Neural progenitor cell (in vitro differentiated cells): ENCODE results near the gene SLC36A3.

ENCODE experiments used
- CTCF ChIP-seq: fragments of 200-600 bp; sonication (generic); IDR thresholded peaks from 2 replicates; pipeline ENCODE4 v1.5.1; 2017; ENCODE audit warnings: antibody characterized with exemption, mild to moderate bottlenecking
- EZH2 ChIP-seq: fragments of 200-600 bp; sonication (generic); IDR thresholded peaks from 2 replicates; pipeline ENCODE4 v1.6.1; 2017; ENCODE audit warnings: antibody characterized with exemption, mild to moderate bottlenecking, moderate library complexity

GRCh38 chr5:151251621-151252020 is 51.9 kb downstream of the SLC36A3 start:
- TF ChIP-seq CTCF (no peak), EZH2 (no peak)
